ENCODE measurements around the gene TBC1D16.
"Not testable (repeated sequence)": the region's sequence is repeated elsewhere in the genome, so short reads cannot be mapped to it uniquely, and the experiment has no call there.

TBC1D16 gene

GRCh38 chr17:80002690-80003490 lies 32.8 kb downstream of the TBC1D16 start:
- DNase-seq: no peak

DNA sequence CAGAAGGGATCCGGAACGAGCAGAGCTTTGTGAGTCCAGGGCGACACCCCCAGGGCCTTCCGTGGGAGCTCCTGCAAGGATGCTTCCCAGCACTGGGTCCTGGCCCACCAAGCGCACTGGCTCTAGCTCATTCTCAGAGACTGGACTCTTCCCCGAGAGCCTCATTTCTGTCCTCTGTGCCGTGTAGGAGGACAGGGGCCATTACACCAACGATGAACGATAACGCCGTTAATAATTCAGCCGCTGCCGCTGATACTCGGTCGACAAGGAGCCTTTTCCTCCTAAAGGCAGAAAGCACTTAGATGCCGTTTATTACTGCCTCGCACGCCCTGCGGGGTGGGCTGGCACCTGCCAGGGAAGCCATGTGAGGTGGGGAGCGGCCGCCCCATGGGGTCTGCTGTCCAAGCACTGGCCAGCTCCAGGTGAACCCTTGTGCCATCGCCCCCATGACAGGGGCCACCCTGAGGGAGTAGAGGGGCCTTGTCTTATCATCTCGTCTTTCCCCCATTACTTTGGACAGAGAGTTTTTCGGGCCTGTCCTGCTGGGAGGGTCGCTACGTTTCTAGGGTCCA lies 33.5 kb downstream of the TBC1D16 start:
- DNase-seq: no peak

DNA sequence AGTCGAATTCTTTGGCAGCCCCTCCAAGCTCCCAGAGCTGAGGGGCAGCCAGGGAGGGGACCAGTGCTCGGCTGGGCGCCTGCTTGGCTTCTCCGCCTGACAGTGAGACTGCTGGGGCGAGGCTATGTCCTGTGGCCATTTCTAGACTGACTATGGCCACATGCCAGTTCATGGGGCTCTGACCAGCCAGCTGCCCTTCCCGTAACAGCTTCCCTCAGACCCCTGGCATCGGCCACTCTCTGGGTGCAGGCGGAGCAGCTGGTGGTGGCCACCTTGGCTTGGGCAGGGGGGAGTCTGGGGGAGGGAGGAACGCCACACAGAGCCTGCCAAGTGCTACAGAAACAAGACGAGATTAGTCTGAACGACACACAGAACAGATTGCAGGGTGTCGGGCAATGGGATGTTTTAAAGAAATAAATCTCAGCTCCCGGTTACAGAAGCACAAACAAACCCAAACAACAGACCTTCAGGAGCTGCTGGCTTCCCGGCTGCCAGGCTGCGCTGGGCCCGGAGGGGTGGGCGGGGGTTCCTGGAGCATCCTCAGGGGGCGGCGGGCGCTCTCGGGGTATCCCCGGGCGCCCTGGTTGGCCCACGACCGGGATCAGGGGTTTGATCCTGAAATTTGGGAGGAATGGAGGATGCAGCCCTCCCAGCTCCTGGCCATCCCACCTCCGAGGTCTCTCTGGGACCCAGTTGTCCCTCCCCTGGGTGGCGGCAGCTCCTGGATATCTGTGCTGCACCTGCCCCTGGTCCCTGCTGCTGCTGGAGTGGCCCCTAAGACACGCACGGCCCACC lies 34.5 kb downstream of the TBC1D16 start:
- no peak for DNase-seq

DNA sequence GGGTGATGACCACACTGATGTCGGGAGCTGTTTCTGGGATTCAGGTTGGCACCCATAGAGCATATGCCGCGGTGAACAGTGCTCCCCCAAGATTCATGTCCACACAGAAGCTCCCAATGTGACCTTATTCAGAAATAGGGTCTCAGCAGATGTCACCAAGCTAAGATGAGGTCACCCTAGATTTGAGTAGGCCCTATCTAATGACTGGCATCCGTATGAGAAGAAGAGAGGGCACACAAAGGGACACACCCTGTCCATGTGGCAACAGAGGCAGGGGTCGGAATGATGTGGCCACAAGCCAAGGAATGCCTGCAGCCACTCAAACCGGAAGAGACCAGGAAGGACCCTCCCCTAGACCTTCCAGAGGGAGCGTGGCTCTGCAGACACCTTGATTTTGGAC lies 35.5 kb downstream of the TBC1D16 start:
- DNase-seq: no peak

DNA sequence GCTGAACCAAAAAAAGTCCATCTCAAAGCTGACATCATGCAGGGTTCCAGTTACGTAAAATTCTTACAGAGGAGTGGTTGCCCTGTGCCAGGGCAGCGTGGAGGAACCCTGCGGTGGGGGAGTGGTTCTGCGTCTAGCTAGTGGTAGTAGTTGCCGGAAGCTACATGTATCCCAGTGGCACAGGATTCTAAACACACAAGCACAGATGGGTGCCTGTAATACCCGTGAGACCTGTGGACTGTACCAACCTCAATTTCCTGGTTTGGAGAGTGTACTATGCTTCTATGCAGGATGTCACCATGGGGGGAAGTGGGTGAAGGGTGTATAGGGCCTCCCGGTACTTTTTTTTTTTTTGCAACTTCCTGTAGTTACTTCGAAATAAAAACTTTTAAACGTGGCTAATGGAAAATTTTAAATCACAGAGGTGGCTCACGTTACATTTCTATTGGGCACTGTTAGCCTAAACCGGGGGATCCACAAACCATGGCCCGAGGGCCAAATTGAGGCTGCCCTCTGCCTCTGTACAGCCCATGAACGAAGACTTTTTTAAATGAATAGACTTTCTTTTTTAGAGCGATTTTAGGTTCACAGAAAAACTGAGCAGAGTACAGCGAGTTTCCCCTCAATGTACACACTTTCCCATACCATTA lies 38.5 kb downstream of the TBC1D16 start:
- DNase-seq: peak; percentile 89

DNA sequence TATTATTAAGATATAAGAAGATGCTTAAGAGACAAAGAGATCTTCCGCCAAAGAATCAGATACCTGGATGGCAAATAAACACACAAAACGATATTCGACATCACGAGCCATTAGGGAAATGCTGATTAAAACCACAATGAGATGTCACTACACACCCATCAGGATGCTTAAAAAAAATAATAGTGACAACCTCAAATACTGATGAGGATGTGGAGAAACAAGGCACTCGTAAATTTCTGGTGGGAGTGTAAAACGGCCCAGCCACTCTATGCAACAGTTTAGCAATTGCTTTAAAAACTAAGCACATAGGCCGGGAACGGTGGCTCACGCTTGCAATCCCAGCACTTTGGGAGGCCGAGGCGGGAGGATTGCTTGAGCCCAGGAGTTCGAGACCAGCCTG lies 39.4 kb downstream of the TBC1D16 start:
- no peak for DNase-seq

GRCh38 chr17:79995696-79996095 lies 40.0 kb downstream of the TBC1D16 start:
- no peak for DNase-seq

DNA sequence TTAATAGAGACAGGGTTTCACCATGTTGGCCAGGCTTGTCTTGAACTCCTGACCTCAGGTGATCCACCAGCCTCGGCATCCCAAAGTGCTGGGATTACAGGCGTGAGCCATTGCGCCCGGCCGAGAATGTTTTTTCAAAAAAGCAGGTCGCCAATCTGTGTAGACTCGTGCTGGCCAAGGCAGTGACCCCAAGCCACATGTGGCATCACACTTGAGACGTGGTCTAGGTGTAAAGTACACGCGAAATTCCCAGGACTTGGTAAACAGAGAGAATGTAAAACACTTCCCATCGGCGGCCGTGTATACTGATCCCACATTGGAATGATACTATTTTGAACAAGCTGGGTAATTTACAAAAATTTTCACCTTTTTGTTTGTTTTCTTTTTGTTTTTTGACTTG lies 41.1 kb downstream of the TBC1D16 start:
- DNase-seq: no peak

DNA sequence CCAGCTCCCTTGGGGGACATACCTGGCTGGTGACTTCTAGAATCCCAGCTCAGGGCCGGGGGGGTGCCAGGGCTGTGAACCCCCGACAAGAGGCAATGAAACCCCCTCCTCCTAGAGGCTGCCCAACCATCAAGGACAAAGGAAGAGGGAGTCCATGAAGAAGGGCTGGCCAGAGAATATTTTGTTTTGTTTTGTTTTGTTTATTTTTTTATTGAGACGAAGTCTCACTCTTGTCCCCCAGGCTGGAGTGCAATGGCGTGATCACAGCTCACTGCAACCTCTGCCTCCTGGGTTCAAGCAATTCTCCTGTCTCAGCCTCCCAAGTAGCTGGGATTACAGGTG lies 41.5 kb downstream of the TBC1D16 start:
- DNase-seq: not testable (repeated sequence)

GRCh38 chr17:79993390-79994227 lies 42.1 kb downstream of the TBC1D16 start:
- peak; percentile 92 for DNase-seq

- no peak for DNase-seq
These were observed 42.9 kb downstream of the TBC1D16 start for GRCh38 chr17:79992649-79993389.

- no peak for DNase-seq
These were observed 43.6 kb downstream of the TBC1D16 start for GRCh38 chr17:79991924-79992648.

DNA sequence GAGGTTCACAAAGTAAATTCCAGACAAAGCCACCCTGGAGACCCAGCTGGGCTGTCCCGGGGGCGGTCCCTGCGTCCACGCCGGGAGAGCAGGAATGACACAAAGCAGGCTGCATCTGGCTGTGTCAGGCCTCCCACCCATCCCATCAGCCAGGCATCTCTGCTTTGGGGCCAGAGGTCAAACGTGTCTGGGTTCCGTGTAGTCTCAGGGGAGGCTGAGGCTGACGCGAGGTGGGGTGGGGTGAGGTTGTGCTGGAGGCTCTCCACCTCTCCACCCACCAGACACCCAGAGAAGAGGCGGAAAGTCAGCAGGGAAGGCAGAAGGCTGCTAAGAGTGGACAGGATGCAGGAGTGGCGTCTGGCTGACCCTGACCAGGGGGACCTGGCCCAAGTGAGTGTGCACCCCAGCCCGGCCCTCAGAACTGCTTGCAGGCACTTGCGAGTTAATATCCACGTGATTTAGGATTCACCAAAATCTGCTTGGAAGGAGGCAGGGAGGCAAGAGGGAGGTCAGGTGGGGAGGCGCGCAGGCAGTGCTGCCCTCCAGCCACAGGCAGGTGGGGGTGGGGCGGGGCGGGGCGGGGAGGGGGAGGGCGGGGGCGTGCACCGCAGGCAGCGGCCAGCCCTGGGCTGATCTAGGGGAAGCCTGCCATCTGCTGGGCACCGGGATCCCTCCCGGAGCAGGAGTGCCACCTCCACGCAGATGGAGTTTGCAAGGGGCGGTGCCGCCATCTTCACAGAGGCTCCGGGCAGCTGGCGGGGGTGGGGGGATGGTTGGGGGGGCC lies 44.3 kb downstream of the TBC1D16 start:
- no peak for DNase-seq

DNA sequence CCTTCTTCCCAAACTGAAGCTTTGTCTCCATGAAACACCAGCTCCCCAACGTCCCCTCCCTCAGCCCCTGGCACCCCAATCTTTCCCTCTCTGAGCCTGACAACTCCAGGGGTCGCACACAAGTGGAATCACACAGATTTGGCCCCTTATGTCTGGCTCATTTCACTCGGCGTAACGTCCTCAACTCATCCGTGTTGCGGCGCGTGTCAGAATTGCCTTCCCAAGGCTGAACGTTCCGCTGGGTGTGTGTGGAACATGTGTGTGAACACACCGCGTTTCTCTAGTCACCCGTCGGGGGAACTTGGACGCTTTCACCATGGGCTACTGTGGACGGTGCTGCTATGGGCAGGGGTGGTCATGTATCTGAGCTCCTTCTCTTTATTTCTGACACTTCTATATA lies 45.0 kb downstream of the TBC1D16 start:
- DNase-seq: no peak

DNA sequence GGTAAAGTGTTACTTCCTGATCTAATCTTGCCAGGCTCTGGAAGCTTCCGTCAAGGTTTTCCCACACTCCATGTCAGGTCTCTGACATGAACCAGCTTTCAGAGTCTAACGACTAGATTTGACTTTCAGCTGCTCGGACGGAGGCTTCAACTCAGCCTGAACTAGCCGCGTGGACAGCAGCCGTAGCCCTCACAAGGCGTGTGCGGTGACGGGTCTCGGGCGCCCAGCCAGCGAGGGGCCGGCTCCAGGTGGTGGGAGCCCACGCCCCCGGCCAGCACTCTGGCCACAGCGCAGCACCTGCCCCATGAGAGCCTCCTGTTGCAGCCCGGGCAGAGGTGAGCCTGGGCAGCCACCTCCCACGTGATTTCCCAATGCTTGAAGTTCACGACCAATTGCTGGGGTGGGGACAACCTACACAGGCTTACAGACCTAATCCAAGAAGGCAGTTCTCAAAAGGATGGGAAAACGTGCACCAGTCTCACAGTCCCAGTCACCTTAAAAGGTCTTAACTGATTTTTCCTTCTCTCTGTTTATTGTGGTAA lies 45.5 kb downstream of the TBC1D16 start:
- no peak for DNase-seq

- no peak for DNase-seq
These were observed 46.4 kb downstream of the TBC1D16 start for GRCh38 chr17:79989106-79989835.

DNA sequence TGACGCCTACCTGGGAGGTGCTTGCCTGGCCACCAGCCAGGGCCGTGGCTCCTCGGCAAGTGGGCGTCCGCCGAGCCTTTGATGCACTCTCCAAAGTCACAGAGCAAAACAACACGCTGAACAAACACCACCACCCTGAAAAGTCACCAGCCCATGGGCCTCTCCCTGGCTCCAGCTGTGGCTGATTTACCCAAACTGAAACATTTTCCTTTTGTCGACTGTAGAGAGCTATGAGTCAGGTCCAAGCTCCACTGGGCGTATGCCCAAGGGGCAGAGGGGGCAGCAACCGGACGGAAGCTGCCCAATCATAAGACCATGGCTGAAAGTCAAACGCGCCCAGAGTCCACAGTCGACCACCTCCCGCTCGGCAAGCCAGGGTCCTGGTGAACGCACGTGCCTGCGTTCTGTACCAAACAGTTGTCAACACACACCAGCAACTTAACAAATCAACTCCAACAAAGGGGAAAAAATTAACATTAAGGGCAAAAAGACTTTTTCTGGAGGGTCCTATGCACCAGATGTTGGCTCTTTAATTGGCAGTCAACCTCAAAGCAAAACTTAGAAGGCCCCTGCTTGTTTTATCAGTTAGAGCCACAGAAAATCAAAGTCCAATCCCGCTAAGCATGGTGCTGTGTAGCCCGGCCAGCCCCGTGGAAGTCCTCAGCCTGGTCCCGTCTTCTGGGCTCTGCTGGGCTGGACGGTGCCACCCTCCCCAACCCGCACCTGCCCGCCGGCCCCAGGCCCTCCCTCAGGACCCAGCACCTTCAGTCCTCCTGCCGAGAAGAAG lies 47.3 kb downstream of the TBC1D16 start:
- no peak for DNase-seq

DNA sequence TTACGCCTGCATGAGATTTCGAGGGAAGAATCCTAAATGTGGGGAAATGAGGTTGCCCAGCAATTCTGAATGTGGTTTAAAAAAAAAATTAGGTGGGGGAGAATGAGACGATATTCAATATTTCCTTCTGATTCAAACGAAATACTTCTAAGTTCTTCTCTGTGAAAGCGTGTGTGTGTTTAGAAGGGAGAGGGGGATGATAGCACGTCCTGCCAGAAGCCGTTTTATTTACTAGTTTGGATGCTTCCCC lies 47.8 kb downstream of the TBC1D16 start:
- DNase-seq: no peak
